Colon (tissue), 2 donors: ENCODE results near the gene TNFAIP8.

Experiments used
- FAIRE-seq: peaks from 2 replicates; lab custom pipeline; 2012; peaks lifted over from hg19 to GRCh38; lab: Jason Lieb, UNC
- donor health status: control.
- donor health status: control.

The TNFAIP8 gene

DNA sequence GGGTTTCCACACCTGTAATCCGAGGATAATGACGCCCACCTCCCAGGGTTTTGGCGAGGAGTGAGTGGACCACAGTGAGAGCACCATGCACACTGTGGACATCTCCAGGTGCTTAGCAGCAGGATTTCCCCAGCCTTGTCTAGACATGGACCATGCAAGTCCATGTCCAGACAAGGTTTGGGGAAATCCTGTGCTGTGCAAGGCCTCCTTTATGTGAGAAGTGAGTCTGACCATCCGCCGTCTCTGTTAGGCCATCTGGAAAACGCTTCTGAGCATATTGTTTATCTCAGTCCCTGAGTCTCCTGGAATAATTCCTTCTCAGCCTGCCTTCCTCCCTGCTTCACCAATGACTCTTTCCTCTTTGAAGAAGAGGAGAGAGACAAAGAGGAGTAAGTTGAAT lies 26.2 kb upstream of the TNFAIP8 start:
- FAIRE-seq, result no peak

DNA sequence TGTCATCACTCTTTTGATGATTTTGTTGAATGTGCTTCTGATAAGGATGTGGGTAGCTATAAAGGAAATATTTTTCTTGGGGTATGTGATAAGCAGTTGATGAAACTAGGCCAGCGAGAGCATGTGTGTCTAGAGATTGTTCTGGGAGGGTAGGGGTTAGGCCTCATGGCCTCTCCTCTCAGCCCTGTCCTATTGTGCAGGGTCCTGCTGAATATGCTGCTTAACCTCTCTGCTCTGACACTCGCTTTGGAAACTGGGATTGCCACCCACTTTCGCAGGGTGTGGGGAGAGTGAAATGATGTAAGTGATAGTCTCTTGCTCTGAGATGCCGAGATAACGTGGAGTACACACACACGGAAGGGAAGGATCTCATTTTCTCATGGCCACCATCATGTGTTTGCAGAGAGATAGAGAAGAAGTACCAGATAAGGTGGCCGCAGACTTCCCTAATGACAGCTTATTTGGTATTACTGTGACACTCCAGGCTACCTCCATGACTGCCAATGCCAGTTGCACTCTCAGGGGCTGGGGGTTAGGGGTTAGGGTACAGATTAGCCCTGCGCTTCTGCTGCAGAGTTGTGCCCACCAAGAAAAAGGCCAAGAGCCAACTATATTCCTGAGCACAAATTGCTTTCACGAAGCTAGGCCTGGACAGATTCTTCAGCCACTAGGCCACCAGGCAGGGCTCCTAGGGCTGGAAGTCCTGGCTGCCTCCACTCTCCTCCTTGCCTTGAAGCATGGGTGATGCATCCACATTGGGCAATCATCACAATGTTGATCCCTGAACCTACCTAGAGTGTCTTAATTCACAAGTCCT lies 25.2 kb upstream of the TNFAIP8 start:
- FAIRE-seq, result no peak

DNA sequence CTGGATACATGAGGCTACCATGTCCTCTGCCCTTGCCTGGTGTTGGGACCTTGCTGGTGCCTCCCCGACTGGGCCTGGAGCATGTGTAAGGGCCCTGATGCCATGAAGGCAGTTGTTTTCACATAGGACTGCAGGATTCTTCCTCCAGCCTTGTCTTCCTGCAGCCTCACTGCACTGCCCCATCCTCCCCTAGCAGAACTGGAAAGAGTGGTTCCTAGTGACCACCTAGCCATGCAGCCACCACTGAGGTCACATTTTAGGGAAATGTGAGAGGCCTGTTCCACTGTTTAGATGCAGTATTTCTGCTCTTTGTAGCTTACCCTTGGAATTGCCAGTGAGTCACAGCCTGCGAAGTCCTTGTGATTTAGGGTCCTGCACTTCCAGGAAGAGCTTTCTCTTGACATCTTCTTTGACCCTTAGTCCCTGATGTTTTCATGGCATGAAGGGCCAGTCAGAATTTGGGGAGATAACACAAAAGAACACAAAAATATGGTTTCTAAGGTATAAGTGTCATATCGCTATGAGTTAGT lies 24.2 kb upstream of the TNFAIP8 start:
- no peak for FAIRE-seq

DNA sequence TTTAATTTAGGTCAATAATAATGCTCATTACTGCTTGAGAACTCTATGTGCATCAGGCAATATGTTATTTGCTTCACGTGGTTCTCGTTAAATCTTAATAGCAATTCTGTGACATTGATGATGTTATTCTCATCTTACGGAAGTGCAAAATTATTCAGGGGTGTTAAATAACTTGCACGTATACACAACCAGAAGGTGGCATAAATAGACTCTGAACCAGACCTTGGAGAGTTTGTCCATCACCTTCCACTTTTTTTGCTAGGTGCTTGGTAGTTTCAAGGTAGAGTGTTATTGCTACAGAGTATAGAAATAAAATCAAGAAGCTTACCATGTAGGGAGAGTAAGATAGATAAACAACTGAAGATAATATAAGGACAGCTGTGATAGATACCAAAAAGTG lies 23.6 kb upstream of the TNFAIP8 start:
- no peak for FAIRE-seq

DNA sequence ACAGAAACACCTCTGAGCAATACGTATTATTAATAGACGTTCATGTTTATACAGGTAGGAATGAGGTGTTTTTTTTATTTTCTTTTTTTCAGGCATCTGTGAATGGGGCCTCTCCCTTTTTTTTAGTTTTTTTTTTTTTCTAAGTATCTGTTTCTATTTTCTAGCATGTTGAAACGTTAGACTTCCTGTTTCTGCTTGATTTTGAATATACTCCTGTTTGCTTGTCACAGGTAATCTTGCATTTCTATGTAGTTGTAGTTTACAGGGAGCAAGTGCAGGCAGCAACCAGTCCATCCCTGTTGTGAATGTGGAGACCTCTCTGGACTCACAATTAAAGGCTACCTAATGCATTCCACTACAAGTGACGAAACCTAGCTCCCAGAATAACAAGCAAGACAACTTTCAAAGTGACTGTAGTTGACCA lies 22.8 kb upstream of the TNFAIP8 start:
- FAIRE-seq, result no peak

DNA sequence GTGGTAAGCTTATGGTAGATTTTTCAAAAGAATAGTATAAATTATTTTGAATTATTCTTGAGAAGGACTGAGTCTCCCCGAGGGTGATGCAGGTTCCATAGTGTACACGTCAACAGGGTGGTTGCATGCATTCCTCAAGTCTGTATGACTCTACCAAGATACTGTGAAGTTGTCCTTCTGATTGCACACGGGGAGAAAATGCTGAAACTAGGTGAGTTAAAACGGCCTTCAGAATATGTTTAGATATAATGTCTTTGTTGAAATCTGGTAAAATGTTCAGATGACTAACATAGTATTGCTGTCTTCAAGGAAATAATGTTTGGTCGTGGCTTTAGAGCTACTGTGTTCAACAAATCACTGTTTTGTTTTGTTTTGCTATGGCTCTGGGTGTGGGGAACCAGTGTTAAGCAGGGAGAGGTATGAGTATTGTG lies 22.4 kb upstream of the TNFAIP8 start:
- no peak for FAIRE-seq

DNA sequence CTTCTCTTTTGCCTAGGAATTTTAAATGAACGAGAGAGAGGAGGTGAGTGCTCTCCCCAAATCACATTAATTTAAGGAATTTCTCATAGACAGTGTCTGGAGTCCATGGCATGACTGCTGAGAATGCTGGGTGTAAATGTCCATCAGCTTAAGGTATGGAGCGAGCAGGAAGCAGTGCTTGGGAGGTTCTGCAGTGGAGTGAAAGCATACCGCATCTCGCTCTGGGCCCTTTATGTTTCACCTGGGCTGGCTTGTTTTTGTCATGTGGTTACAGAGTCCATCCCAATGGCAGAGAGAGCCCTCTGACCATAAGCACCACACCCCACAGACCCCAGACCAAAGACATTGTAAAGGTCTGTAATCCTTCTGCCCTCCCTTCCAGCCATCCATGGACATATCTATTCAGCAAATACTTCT lies 20.6 kb upstream of the TNFAIP8 start:
- no peak for FAIRE-seq

DNA sequence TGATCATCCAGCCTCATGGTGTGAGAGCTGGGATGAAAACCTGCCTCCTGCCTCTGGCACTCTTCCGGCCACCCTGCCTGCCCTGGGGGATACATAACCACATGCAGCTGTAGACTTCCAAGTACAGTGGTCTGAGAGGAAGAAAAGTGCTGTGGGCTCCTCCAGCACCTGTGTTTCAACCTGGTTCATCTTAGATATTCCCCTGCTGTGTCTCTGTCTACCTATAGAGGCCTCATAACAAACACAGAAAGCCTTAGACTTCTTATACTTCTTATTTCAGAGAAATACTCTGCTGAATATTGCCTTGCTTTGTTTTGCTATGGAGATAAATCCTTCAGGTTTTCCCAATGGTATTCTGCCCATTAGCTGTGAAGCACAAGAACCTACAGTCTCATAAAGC lies 19.6 kb upstream of the TNFAIP8 start:
- FAIRE-seq, result no peak

DNA sequence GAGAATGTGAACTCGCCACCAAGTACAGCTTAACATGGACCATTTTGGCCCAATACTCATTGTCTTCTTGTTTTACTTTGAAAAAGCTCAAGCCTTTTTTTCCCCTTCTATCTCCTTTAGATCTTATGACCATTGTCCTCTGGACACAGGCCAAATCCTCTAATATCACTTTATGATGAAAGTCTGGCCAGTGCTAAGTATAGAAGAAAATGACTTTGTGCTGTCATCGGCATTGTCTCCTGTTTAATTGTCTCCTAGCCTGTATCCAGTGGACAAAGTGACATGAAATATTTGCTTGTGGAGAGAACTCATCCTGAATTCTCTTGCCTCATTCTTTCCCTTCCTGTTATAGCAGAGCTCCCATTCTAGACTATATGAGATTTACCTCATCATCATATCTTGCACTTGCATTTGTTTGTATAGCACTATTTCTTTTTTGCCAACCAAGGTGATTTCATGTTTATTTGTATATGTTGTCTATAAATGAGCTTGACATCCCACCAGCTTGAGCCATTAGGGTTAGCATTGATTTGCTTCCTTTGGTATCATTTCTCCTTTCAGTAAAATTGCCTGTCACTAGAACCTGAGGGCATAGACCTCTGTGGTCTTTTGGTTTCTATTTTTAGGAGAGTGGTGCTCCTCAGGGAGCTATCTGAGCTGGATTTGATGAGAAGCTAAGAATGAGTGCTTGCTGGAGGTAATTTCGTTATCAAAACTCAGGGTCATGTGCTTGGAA lies 18.8 kb upstream of the TNFAIP8 start:
- FAIRE-seq, result no peak

DNA sequence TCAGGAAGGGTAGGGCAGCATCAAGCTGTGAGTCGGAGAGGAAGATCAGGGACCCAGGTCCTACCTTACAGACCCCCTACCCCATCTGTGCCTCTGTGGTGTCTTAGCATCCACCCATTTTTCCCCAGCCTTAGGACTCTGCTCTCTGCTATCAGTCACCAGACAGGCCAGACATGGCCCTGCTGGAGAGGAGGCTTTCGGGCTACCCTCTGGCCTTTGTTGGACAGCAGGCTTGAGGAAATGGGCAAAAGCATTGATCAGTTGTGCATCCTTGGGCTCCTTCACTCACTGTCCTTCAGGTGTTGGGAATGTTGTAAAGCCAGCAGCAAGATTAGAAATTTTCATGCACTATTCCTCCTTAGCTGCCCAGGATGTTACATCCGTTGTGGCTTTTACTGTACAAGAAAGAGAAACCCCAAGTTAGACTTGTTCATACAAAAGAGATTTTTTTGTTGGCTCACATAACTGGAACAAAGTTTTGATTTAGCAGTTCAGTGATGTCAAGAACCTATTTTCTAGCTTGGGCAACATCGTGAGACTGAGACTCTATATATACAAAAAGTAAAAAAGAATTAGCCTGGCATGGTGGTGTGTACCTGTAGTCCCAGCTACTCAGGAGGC lies 17.4 kb upstream of the TNFAIP8 start:
- no peak for FAIRE-seq

DNA sequence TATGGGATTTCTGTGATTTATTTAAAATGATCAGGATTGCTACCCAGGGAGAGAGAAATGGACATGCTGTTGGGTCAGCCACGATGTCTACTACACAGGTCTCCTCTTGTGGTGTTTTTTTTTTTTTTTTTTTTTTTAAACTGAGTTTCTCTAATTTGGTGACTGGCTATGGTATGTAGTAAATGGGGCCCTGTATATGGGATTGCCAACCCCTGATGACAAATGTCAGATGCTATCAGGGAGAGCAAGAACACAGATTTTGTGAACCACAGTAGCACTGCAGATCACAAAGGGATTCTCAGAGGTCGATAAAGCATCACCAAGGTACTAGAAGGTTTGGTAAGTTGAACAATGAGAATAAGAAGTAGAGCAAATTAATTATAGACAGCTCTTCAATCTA lies 16.5 kb upstream of the TNFAIP8 start:
- no peak for FAIRE-seq

DNA sequence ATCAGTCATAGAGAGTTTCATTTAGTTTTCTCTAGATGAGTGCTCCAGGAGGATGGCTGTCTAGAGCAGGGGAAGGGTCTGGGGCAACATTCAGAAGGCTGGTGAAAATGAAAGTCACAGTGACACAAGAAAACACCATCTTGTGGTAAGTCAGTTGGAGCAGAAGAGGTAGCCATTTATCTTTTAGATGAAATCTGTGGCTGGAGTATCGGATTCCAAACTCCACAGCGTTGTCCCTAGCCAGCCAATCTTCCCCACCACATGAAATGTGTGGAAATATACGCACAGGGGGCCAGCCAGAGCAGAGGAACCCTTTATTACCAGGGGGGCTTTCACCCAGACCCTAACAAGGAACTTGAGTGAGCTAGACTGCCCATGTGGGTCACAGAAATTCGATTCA lies 15.9 kb upstream of the TNFAIP8 start:
- FAIRE-seq, result no peak

DNA sequence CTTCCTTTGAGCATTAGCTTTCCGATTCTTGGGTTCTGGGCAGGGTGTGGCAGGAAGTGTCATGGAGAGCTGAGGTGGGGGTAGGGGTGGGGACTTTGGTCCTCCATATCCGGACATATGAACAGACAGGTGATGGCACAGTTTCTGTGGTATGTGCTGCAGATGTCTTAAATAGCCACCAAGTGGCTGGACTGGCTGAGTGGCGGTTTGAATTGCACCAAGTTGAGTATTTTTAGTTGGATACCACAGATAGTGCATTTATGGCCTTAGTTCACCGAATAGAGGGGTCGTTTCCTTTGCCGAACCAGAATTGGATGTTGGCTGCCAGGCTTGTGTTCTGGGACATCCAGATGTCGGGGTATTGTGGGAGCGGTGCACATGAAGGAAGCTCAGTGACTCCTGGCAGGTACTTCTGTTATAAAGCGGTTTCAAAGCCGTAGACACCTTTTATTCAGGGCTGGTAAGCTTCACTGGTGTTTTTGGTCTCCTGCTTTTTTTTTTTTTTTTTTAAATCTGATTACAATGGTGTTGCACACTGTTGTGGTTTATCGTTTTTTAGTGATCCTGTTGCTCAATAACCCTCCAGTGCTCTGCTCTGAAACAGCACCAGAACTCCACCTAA lies 15.1 kb upstream of the TNFAIP8 start:
- no peak for FAIRE-seq

DNA sequence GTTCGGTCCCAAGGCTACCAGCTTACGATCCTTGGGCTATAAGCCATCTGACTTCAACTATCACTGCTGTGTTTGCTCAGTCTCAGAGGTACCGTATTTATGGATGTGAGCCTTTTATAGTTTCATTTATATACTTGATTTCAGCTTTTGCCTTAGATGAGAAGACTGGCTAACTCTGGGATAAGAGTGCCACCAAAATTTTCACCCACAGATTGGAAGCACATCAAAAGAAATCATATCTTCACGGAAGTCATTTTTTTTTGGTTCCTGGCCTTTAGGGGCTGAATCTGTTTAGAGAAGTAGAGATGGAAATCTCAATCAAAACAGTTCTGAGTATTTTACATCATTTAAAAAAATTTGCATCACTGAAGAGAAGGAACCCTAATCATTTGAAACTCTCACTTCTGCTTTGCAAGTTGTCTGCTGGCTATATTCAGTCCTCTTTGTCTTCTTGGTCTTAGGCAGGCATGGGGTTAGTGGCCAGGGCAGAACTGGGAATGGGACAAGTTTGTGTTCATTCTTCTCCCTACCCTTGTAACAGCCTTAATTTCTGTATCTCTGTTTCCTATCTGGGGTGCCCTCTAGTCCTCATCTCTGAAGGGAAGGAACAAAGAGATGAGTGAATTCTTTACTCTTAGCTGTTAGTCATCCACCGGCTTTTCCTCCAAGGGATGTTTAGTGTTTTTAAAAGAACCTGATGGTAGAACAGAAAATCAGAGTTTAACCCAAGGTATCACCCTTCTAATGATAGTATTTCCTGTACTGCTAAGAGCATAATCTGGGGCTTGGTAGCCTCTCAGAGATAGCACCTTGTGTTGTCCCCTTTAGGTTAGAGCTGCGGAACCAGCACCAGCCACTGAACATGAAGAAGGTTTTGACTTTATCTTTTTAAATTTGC lies 14.1 kb upstream of the TNFAIP8 start:
- no peak for FAIRE-seq

DNA sequence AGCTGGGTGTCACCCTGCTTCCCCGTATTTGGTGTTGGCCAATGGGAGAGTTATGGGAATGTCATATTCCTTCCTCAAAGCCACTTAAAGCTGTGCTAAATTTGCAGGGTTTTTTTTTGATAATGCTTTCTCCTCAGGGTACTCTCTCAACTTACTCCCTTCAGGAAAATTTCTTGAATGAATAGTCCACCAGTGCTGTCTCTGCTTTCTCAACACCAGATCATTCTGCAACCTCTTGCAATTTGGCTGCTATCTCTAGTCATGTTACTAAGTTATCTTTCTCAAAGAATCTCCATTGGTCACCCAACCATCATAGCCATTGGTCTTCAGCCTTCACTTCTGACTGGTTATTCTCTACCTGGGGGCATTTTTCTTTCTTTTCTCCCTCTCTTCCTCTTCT lies 13.4 kb upstream of the TNFAIP8 start:
- FAIRE-seq, result no peak

DNA sequence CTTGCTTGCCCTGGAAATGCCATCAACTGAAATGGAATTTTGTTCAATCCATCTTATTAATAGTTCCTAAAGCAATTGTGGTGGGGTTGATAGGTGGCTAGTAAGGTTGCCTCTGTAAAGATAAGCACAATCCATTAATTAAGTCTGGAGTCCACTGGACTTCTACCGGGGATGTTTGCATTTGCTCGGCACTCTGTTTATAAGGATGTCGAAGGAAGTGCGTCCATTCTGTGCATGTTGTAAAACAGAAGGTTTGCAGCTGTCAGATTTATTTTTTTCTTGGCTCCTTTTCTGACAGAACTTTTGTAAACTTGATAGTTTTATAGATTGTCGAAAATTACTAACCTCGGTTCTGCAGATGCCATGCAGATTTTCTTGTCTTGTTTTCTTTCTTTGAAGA lies 12.8 kb upstream of the TNFAIP8 start:
- FAIRE-seq, result no peak

DNA sequence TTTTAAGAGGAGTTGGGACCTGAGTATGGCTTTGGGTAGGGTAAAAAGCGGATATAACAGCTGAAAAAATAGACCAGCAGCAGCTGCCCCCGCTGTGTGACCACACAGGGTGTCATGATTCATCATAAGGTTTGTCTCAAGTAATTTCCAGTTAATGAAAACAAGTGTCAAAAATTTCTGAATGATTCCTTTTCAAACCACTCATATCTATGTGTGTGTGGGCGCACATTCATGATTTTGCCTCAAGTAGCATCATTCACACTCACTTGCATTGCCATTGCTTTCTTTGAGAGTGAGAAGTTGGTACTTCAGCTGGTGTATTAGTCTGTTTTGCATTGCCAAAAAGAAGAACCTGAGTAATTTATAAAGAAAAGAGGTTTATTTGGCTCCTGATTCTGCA lies 12.1 kb upstream of the TNFAIP8 start:
- no peak for FAIRE-seq

DNA sequence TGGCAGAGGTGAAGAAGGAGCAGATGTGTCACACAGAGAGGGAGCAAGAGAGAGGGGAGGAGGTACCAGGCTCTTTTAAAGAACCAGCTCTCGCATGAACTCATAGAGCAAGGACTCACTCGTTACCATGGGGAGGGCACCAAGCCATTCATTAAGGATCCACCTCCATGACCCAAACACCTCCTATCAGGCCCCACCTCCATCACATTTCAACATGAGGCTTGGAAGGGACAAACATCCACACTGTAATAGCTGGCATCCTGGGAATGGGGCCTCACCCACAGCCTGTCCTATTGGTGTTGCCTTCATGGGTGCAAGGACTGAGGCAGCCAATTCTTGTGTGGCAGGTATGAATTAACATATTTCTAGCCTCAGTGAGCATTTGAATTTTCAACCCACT lies 11.6 kb upstream of the TNFAIP8 start:
- FAIRE-seq, result no peak

DNA sequence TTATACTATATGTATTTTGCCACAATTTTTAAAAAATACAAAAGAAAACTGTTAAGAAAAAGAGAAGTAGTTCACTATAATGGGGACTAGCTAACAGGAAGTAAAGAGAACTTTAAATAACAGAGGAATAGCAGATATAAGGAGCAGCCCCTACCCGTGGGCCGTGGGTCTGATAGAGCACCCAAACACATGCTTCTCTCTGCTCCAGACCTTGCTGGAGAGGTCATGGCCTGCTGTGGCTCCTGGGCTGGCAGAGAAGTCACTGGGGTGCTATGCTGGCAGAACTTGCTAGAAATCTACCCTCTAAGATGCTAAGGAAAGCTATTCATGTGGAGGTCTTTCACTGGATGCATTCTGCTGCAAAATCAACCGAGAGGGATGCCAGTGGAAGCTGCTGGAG lies 10.0 kb upstream of the TNFAIP8 start:
- FAIRE-seq, result no peak

DNA sequence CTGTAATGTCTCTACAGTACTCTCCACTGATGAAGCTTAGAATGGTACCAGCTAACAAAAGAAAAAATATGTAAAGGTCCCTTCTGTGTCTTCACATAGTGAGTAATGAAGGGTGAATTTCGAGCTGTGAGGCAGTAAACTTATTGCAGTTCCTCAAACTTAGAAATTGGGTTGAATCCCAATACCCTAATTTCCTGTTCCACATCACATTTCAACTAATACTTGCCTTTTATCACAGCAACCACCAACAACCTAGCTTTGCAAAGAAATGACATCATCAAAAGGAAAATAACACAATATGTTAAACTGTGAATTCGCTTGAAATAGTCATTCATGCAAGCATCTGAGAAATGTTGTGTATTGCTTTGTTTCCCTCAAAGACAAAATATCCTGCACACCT lies 9.4 kb upstream of the TNFAIP8 start:
- no peak for FAIRE-seq

DNA sequence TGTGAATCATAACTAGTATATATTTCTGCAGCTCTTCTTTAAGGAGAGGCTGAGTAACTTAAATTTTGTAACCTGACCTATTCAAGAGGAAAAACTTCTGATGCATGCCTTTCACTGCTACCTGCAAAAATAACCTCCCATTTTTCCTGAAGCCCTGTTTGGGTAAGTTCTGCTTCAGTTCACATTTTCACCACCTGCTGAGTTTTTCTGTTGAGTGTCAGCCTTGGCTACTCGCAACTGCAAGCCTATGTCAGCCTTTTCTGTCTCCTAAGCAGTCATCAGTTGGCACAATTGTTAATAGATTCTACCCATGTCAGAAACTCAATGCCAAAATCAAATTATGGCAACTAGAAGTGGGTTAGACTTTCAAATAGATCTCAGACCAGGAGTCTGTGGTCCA lies 8.2 kb upstream of the TNFAIP8 start:
- FAIRE-seq, result no peak

DNA sequence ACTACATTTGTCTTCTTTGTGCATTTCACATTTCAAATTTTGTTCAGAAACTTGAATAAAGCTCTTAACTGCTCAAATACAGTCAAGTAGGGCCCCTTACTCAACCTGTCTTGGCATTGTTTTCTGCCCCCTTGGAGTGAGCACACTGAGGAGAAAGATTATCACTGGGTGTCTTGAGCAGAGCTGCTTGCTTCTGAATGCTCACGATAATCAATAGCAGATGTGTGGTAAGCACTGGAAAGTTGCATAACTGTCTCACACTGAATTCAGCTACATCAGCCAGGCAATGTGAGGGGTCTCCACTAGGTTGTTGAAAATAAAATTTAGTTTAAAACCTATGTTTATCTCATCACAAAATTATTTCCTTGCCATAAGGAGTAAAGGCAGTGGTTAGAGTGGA lies 7.8 kb upstream of the TNFAIP8 start:
- FAIRE-seq, result no peak
